Caco-2 (cell line): ENCODE data around the gene APLF. TPM values are rescaled to one million over a fixed set of nuclear protein-coding genes. Genes with fewer than 3 reads are reported as not detected.

Experiments
- BruUV-seq: library from RNA; stranded (reverse); fragments of 400-500 nt; replicated peaks from 2 replicates; lab custom pipeline; 2021; lab: Mats Ljungman, UMichigan
- CTCF ChIA-PET: fragments of 300-600 bp; sonication (Branson Sonifier 250); formaldehyde crosslinking; loops from one replicate; lab custom pipeline; 2022; ENCODE audit warnings: antibody characterized with exemption; lab: Charles Lee
- POLR2A ChIA-PET: fragments of 300-600 bp; sonication (Branson Sonifier 250); formaldehyde crosslinking; loops from one replicate; lab custom pipeline; 2022; ENCODE audit warnings: antibody characterized with exemption; lab: Charles Lee
- DNase-seq, 2 experiments: peaks; one replicate each; pipeline versions ENCODE4 v3.0.0 to v3.0.0-alpha.2; 2020 to 2022
- H3K27me3 ChIP-seq: replicated peaks from 2 replicates; pipeline ENCODE4 v1.6.0; 2011; ENCODE audit warnings: low read length; ENCODE audit not compliant: control insufficient read depth, insufficient read depth
- H3K36me3 ChIP-seq: 2 replicates; pipeline ENCODE4 v1.5.1; 2011; ENCODE audit warnings: low read length; ENCODE audit not compliant: control insufficient read depth, insufficient read depth
- H3K4me1 ChIP-seq: fragments of 250-450 bp; sonication (Bioruptor Pico); 2 replicates; pipeline ENCODE4 v1.5.1; 2020; ENCODE audit warnings: mild to moderate bottlenecking
- H3K4me3 ChIP-seq: 2 replicates; pipeline ENCODE4 v1.5.1; 2011; ENCODE audit warnings: low read depth, mild to moderate bottlenecking, control low read depth, low read length
- H3K9me3 ChIP-seq: fragments of 250-450 bp; sonication (Bioruptor Pico); 2 replicates; pipeline ENCODE4 v1.5.1; 2020; ENCODE audit warnings: mild to moderate bottlenecking, moderate library complexity
- H3K27ac Mint-ChIP-seq: one replicate; pipeline ENCODE4 v1.8.0; 2022; ENCODE audit warnings: mixed read lengths; ENCODE audit not compliant: unreplicated experiment
- H3K27me3 Mint-ChIP-seq: one replicate; pipeline ENCODE4 v1.8.0; 2022; ENCODE audit warnings: mixed read lengths; ENCODE audit not compliant: insufficient read depth, unreplicated experiment
- H3K36me3 Mint-ChIP-seq: one replicate; pipeline ENCODE4 v1.8.0; 2022; ENCODE audit warnings: mild to moderate bottlenecking, mixed read lengths; ENCODE audit not compliant: insufficient read depth, unreplicated experiment
- H3K4me1 Mint-ChIP-seq: one replicate; pipeline ENCODE4 v1.8.0; 2022; ENCODE audit warnings: low read depth, mixed read lengths; ENCODE audit not compliant: unreplicated experiment
- H3K4me3 Mint-ChIP-seq: one replicate; pipeline ENCODE4 v1.8.0; 2022; ENCODE audit warnings: mild to moderate bottlenecking, moderate library complexity, mixed read lengths; ENCODE audit not compliant: unreplicated experiment
- H3K9me3 Mint-ChIP-seq: one replicate; pipeline ENCODE4 v1.8.0; 2022; ENCODE audit warnings: mixed read lengths; ENCODE audit not compliant: unreplicated experiment
- CTCF ChIP-seq, 2 experiments: fragments of 200-600 bp in 1 of 2; IDR thresholded peaks; 1 replicate in 1 of 2; 2 replicates in 1 of 2; pipeline versions ENCODE4 v1.5.1 to v1.8.0; 2011 to 2022; ENCODE audit warnings: antibody characterized with exemption in 1 of 2, control low read depth in 1 of 2, inconsistent platforms in 1 of 2, low read depth in 1 of 2, low read length in 1 of 2, mild to moderate bottlenecking in 1 of 2, moderate library complexity in 1 of 2; ENCODE audit not compliant: insufficient read depth in 1 of 2, severe bottlenecking in 1 of 2, unreplicated experiment in 1 of 2
- intact Hi-C: fragments of 100-400 bp; cut with micrococcal nuclease; formaldehyde crosslinking; loops from one replicate; pipeline ENCODE4 v1.10.0; 2022; ENCODE audit not compliant: unreplicated experiment
- total RNA-seq: library from RNA; stranded (reverse); gene quantifications from 2 replicates; pipeline ENCODE4 v1.2.3, GENCODE V29; 2022

The APLF gene
- total RNA-seq, 1 experiment from 2014 or later, result 3.9 TPM

- H3K4me3 Mint-ChIP-seq, result no peak overlapping the region
- Histone ChIP-seq H3K4me3 (no peak overlapping the region), H3K27me3 (no peaks in the 10 kb centered on the region), H3K9me3 (no peaks in the 10 kb centered on the region), H3K36me3 (no peaks in the 10 kb centered on the region), H3K4me1 (no peaks in the 10 kb centered on the region)
- H3K9me3 Mint-ChIP-seq, result no peaks in the 10 kb centered on the region
- no peaks in the 10 kb centered on the region for H3K36me3 Mint-ChIP-seq
- TF ChIP-seq CTCF (IDR thresholded peaks at IDR 0.05; ENCODE audit: insufficient read depth in 1 of 2, low read depth in 1 of 2, low read length in 1 of 2, severe bottlenecking in 1 of 2, unreplicated experiment in 1 of 2), result no peak
- H3K27me3 Mint-ChIP-seq, result no peaks in the 10 kb centered on the region
- no peak overlapping the region for H3K27ac Mint-ChIP-seq
- ChIA-PET POLR2A (no interaction called here), CTCF (interaction anchor here (1.1 to 1.2 kb wide), 2 partner anchors 10 to 13 kb away, joined by 4 to 5 read pairs; no protein-coding TSS in a partner anchor)
- intact Hi-C loops, result no loop called here
- no peaks in the 10 kb centered on the region for H3K4me1 Mint-ChIP-seq
- no TSS peak for BruUV-seq
- DNase-seq, result no peak
Observed at GRCh38 chr2:68453761-68454360, 13.5 kb upstream of the APLF start.

- no peak for TF ChIP-seq CTCF (IDR thresholded peaks at IDR 0.05; ENCODE audit: insufficient read depth in 1 of 2, low read depth in 1 of 2, low read length in 1 of 2, severe bottlenecking in 1 of 2, unreplicated experiment in 1 of 2)
- no peak overlapping the region for H3K4me3 ChIP-seq
- no peak for DNase-seq
- CTCF ChIA-PET, result interaction anchor here (1.1 kb wide), 1 partner anchor 14 kb away, joined by 5 read pairs; no protein-coding TSS in a partner anchor
- H3K4me1 ChIP-seq, result no peaks in the 10 kb centered on the region
- no peaks in the 10 kb centered on the region for H3K9me3 ChIP-seq
- H3K36me3 Mint-ChIP-seq, result no peaks in the 10 kb centered on the region
- intact Hi-C loops, result no loop called here
- H3K27me3 ChIP-seq, result no peaks in the 10 kb centered on the region
- H3K27ac Mint-ChIP-seq, result no peak overlapping the region
- no peaks in the 10 kb centered on the region for H3K36me3 ChIP-seq
- no peaks in the 10 kb centered on the region for H3K4me1 Mint-ChIP-seq
- POLR2A ChIA-PET, result no interaction called here
- H3K27me3 Mint-ChIP-seq, result no peaks in the 10 kb centered on the region
- no TSS peak for BruUV-seq
- H3K4me3 Mint-ChIP-seq, result no peak overlapping the region
- no peaks in the 10 kb centered on the region for H3K9me3 Mint-ChIP-seq
Observed at GRCh38 chr2:68454719-68455118, 12.7 kb upstream of the APLF start.

- POLR2A ChIA-PET, result no interaction called here
- intact Hi-C loops, result no loop called here
- Mint-ChIP-seq H3K4me3 (no peak overlapping the region), H3K27ac (no peak overlapping the region), H3K36me3 (no peaks in the 10 kb centered on the region), H3K4me1 (no peaks in the 10 kb centered on the region), H3K9me3 (no peaks in the 10 kb centered on the region), H3K27me3 (no peaks in the 10 kb centered on the region)
- Histone ChIP-seq H3K36me3 (no peaks in the 10 kb centered on the region), H3K9me3 (no peaks in the 10 kb centered on the region), H3K4me1 (no peaks in the 10 kb centered on the region), H3K4me3 (no peak overlapping the region), H3K27me3 (no peaks in the 10 kb centered on the region)
- no peak for DNase-seq
- CTCF ChIA-PET, result no interaction called here
- TF ChIP-seq CTCF (IDR thresholded peaks at IDR 0.05; ENCODE audit: insufficient read depth in 1 of 2, low read depth in 1 of 2, low read length in 1 of 2, severe bottlenecking in 1 of 2, unreplicated experiment in 1 of 2), result no peak
- BruUV-seq, result no TSS peak
Observed at GRCh38 chr2:68456198-68456597, 11.2 kb upstream of the APLF start.
